H9 (cell line): ENCODE data around the gene COG3. TPM values are rescaled to one million over a fixed set of nuclear protein-coding genes. Genes with fewer than 3 reads are reported as not detected.

ENCODE experiments used
- DNase-seq: peaks from one replicate; pipeline ENCODE4 v3.0.0-alpha.2; 2017
- H2AFZ ChIP-seq: one replicate; pipeline ENCODE4 v1.6.1; 2013; ENCODE audit warnings: mild to moderate bottlenecking, low read length, control low read depth, moderate library complexity
- H2AK5ac ChIP-seq: 2 replicates; pipeline ENCODE4 v1.6.1; 2013; ENCODE audit warnings: low read length, control low read depth, mixed read lengths; ENCODE audit not compliant: insufficient read length
- H2BK120ac ChIP-seq: one replicate; pipeline ENCODE4 v1.6.1; 2013; ENCODE audit warnings: low read depth, mild to moderate bottlenecking, low read length, control low read depth, inconsistent platforms; ENCODE audit not compliant: poor library complexity, severe bottlenecking
- H2BK12ac ChIP-seq: 2 replicates; pipeline ENCODE4 v1.6.1; 2013; ENCODE audit warnings: low read length, control low read depth, mixed read lengths, low read depth; ENCODE audit not compliant: insufficient read length
- H2BK15ac ChIP-seq: 2 replicates; pipeline ENCODE4 v1.6.1; 2013; ENCODE audit warnings: low read depth, low read length, control low read depth
- H2BK20ac ChIP-seq: one replicate; pipeline ENCODE4 v1.6.1; 2013; ENCODE audit warnings: low read depth, mild to moderate bottlenecking, low read length, control low read depth, inconsistent platforms; ENCODE audit not compliant: poor library complexity, severe bottlenecking
- H2BK5ac ChIP-seq: 2 replicates; pipeline ENCODE4 v1.6.1; 2013; ENCODE audit warnings: low read length, control low read depth, mixed read lengths; ENCODE audit not compliant: insufficient read length
- H3K14ac ChIP-seq: 2 replicates; pipeline ENCODE4 v1.6.1; 2013; ENCODE audit warnings: low read length, control low read depth; ENCODE audit not compliant: insufficient read depth
- H3K18ac ChIP-seq: 2 replicates; pipeline ENCODE4 v1.6.1; 2013; ENCODE audit warnings: low read depth, mild to moderate bottlenecking, mixed read lengths, low read length, control low read depth; ENCODE audit not compliant: insufficient read length
- H3K23ac ChIP-seq: 2 replicates; pipeline ENCODE4 v1.6.1; 2013; ENCODE audit warnings: low read length, control low read depth, mixed read lengths, low read depth; ENCODE audit not compliant: insufficient read length
- H3K23me2 ChIP-seq: 2 replicates; pipeline ENCODE4 v1.6.1; 2013; ENCODE audit warnings: low read depth, mild to moderate bottlenecking, mixed read lengths, low read length, control low read depth; ENCODE audit not compliant: insufficient read length, poor library complexity, severe bottlenecking
- H3K27ac ChIP-seq: 2 replicates; pipeline ENCODE4 v1.5.1; 2013; ENCODE audit warnings: low read length, control low read depth, mixed read lengths, low read depth; ENCODE audit not compliant: insufficient read length
- H3K27me3 ChIP-seq: 2 replicates; pipeline ENCODE4 v1.6.1; 2013; ENCODE audit warnings: low read length, control low read depth, inconsistent platforms; ENCODE audit not compliant: insufficient read depth
- H3K4ac ChIP-seq: 2 replicates; pipeline ENCODE4 v1.6.1; 2013; ENCODE audit warnings: low read depth, mild to moderate bottlenecking, control low read depth, inconsistent platforms, low read length, moderate library complexity
- H3K4me1 ChIP-seq: 2 replicates; pipeline ENCODE4 v1.6.1; 2013; ENCODE audit warnings: low read length, control low read depth, inconsistent platforms; ENCODE audit not compliant: insufficient read depth
- H3K4me2 ChIP-seq: 2 replicates; pipeline ENCODE4 v1.6.1; 2013; ENCODE audit warnings: low read length, control low read depth, mixed read lengths; ENCODE audit not compliant: insufficient read length, insufficient read depth
- H3K56ac ChIP-seq: 2 replicates; pipeline ENCODE4 v1.6.1; 2013; ENCODE audit warnings: low read depth, mild to moderate bottlenecking, mixed read lengths, low read length, control low read depth; ENCODE audit not compliant: insufficient read length
- H3K79me1 ChIP-seq: 2 replicates; pipeline ENCODE4 v1.6.1; 2013; ENCODE audit warnings: low read depth, mild to moderate bottlenecking, moderate library complexity, low read length, control low read depth, inconsistent platforms; ENCODE audit not compliant: insufficient read depth, poor library complexity, severe bottlenecking
- H3K79me2 ChIP-seq: 2 replicates; pipeline ENCODE4 v1.6.1; 2013; ENCODE audit warnings: low read length, control low read depth, inconsistent platforms; ENCODE audit not compliant: insufficient read depth
- H3K9ac ChIP-seq: 2 replicates; pipeline ENCODE4 v1.6.1; 2013; ENCODE audit warnings: low read length, control low read depth, mixed read lengths; ENCODE audit not compliant: insufficient read length; ENCODE audit errors: extremely low read depth
- H3K9me3 ChIP-seq: one replicate; pipeline ENCODE4 v1.6.1; 2013; ENCODE audit warnings: low read depth, low read length, inconsistent platforms; ENCODE audit not compliant: control insufficient read depth
- H3T11ph ChIP-seq: one replicate; pipeline ENCODE4 v1.6.1; 2013; ENCODE audit warnings: mild to moderate bottlenecking, low read length, control low read depth, inconsistent platforms
- H4K20me1 ChIP-seq: one replicate; pipeline ENCODE4 v1.6.1; 2013; ENCODE audit not compliant: control insufficient read depth, insufficient read length, insufficient read depth
- H4K5ac ChIP-seq: 2 replicates; pipeline ENCODE4 v1.6.1; 2013; ENCODE audit warnings: low read depth, mild to moderate bottlenecking, mixed read lengths, low read length, control low read depth; ENCODE audit not compliant: insufficient read length
- H4K8ac ChIP-seq: replicated peaks from 2 replicates; pipeline ENCODE4 v1.6.1; 2013; ENCODE audit warnings: low read length, control low read depth, mixed read lengths, low read depth; ENCODE audit not compliant: insufficient read length
- H4K91ac ChIP-seq: 2 replicates; pipeline ENCODE4 v1.6.1; 2013; ENCODE audit warnings: low read depth, mild to moderate bottlenecking, moderate library complexity, mixed read lengths, low read length, control low read depth; ENCODE audit not compliant: insufficient read length
- H3K27ac Mint-ChIP-seq, 3 experiments: 2 replicates in 2 of 3; 3 replicates in 1 of 3; pipeline ENCODE4 v1.8.0; 2020 to 2021; ENCODE audit warnings: mixed read lengths in 3 of 3, mild to moderate bottlenecking in 1 of 3, moderate library complexity in 1 of 3
- H3K27me3 Mint-ChIP-seq: 2 replicates; pipeline ENCODE4 v1.8.0; 2021; ENCODE audit warnings: low read depth, mild to moderate bottlenecking, moderate library complexity, mixed read lengths
- H3K36me3 Mint-ChIP-seq, 3 experiments: 2 replicates in 2 of 3; 3 replicates in 1 of 3; pipeline ENCODE4 v1.8.0; 2020 to 2021; ENCODE audit warnings: low read depth in 3 of 3, mixed read lengths in 3 of 3; ENCODE audit not compliant: insufficient read depth in 1 of 3
- H3K4me1 Mint-ChIP-seq, 2 experiments: 2 replicates each; pipeline ENCODE4 v1.8.0; 2020; ENCODE audit warnings: mixed read lengths in 2 of 2
- H3K4me3 Mint-ChIP-seq, 2 experiments: 2 replicates in 1 of 2; 3 replicates in 1 of 2; pipeline ENCODE4 v1.8.0; 2020 to 2021; ENCODE audit warnings: mild to moderate bottlenecking in 2 of 2, mixed read lengths in 2 of 2, moderate library complexity in 1 of 2
- H3K9me3 Mint-ChIP-seq, 2 experiments: 2 replicates in 1 of 2; 3 replicates in 1 of 2; pipeline ENCODE4 v1.8.0; 2020; ENCODE audit warnings: mild to moderate bottlenecking in 2 of 2, mixed read lengths in 2 of 2, moderate library complexity in 1 of 2
- WGBS: extraction: QIAGEN DNeasy Blood & Tissue Kit; methylation state at CpG from one replicate; pipeline ENCODE4 v1.1.7; 2013; ENCODE audit warnings: missing lambda C conversion rate, low lambda C conversion rate, mixed read lengths; ENCODE audit not compliant: insufficient read length; ENCODE audit errors: extremely low coverage; 5-methylcytosine and 5-hydroxymethylcytosine counted together
- total RNA-seq: library from RNA; stranded (reverse); gene quantifications from 2 replicates; pipeline ENCODE4 v1.2.1, GENCODE V29; 2021
- TF ChIP-seq, protein P1 (sequence below): fragments of 200-600 bp; sonication (generic); conservative IDR thresholded peaks from 3 replicates; pipeline ENCODE4 v1.8.0; 2021; ENCODE audit warnings: antibody characterized with exemption, mild to moderate bottlenecking

Gene COG3
- total RNA-seq, 1 experiment from 2014 or later: 16.5 TPM

DNA sequence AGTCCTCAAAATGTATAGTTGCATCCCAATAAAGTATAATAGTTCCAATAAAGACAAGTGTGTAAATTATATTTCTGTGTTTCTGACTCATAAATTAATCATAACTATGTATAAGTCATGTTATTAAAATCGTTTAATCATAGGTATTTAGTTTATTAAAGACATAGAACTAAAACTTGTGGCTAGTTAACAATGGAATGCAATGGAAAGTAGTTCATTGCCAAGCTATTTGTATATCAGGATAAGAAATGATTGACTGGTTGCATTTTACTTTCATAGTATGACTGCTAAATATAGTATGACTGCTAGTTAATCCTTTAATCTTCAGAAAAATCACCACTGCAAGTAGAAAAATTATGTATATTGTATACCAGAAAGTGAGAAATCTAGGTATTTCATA is 16.9 kb downstream of the COG3 start:
- Mint-ChIP-seq H3K36me3 (peaks cover 30 to 59% (median 42%) of the 10 kb centered on the region in 3 experiments), H3K9me3 (peaks cover 10 to 11% of the 10 kb centered on the region in 2 experiments; a peak in 3 of 5 replicates), H3K4me3 (no peak overlapping the region), H3K27me3 (no peaks in the 10 kb centered on the region), H3K4me1 (no peaks in the 10 kb centered on the region), H3K27ac (no peak overlapping the region)
- Histone ChIP-seq H2BK12ac (no peak overlapping the region), H4K5ac (no peak overlapping the region), H3K9ac (no peak overlapping the region), H3K4me1 (no peaks in the 10 kb centered on the region), H3K27me3 (no peaks in the 10 kb centered on the region), H4K91ac (no peak overlapping the region), H2BK20ac (no peak overlapping the region), H3K56ac (no peak overlapping the region), H3K79me1 (no peaks in the 10 kb centered on the region), H2BK5ac (no peak overlapping the region), H4K8ac (no peak overlapping the region), H2AK5ac (no peak overlapping the region), H3K4me2 (no peak overlapping the region), H2BK15ac (no peak overlapping the region), H3K79me2 (no peaks in the 10 kb centered on the region), H3K23me2 (no peaks in the 10 kb centered on the region), H3K9me3 (peaks cover 7% of the 10 kb centered on the region), H3K14ac (no peak overlapping the region), H4K20me1 (no peaks in the 10 kb centered on the region), H2AFZ (no peak overlapping the region), H2BK120ac (no peak overlapping the region), H3T11ph (no peak overlapping the region), H3K18ac (no peak overlapping the region), H3K27ac (no peak overlapping the region), H3K4ac (no peak overlapping the region), H3K23ac (no peak overlapping the region)
- DNase-seq: no peak
- no CpG with 5 or more reads among the region's 1 CpG for WGBS
- TF ChIP-seq, protein P1, sequence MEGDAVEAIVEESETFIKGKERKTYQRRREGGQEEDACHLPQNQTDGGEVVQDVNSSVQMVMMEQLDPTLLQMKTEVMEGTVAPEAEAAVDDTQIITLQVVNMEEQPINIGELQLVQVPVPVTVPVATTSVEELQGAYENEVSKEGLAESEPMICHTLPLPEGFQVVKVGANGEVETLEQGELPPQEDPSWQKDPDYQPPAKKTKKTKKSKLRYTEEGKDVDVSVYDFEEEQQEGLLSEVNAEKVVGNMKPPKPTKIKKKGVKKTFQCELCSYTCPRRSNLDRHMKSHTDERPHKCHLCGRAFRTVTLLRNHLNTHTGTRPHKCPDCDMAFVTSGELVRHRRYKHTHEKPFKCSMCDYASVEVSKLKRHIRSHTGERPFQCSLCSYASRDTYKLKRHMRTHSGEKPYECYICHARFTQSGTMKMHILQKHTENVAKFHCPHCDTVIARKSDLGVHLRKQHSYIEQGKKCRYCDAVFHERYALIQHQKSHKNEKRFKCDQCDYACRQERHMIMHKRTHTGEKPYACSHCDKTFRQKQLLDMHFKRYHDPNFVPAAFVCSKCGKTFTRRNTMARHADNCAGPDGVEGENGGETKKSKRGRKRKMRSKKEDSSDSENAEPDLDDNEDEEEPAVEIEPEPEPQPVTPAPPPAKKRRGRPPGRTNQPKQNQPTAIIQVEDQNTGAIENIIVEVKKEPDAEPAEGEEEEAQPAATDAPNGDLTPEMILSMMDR: no peak
